HEK293 (cell line): ENCODE results near the gene PC.

Source experiments
- CTCF ChIA-PET: fragments of 350-600 bp; formaldehyde crosslinking; extraction: SDS; loops from one replicate; lab custom pipeline; 2021; ENCODE audit warnings: antibody characterized with exemption; lab: Yijun Ruan, JAX
- POLR2A ChIA-PET: fragments of 300-600 bp; formaldehyde crosslinking; extraction: SDS; loops from one replicate; lab custom pipeline; 2020; ENCODE audit warnings: antibody characterized with exemption, inconsistent platforms; lab: Yijun Ruan, JAX
- H3K27ac ChIP-seq: fragments of 200-500 bp; sonication (Bioruptor generic); 2 replicates; pipeline ENCODE4 v1.5.1; 2014; ENCODE audit warnings: low read depth, low read length, control low read depth, inconsistent platforms; ENCODE audit errors: extremely low read depth
- H3K36me3 ChIP-seq, 2 experiments: fragments of 200-500 bp in 1 of 2; sonication (Bioruptor generic) in 1 of 2; 1 replicate in 1 of 2; 2 replicates in 1 of 2; pipeline ENCODE4 v1.5.1; 2014 to 2017; ENCODE audit warnings: inconsistent platforms in 2 of 2, low read length in 2 of 2; ENCODE audit not compliant: control insufficient read depth in 2 of 2, insufficient read depth in 1 of 2
- H3K4me1 ChIP-seq: fragments of 200-500 bp; sonication (Bioruptor generic); 2 replicates; pipeline ENCODE4 v1.5.1; 2014; ENCODE audit warnings: mild to moderate bottlenecking, low read length, inconsistent platforms; ENCODE audit not compliant: control insufficient read depth, insufficient read depth
- H3K4me3 ChIP-seq: 2 replicates; pipeline ENCODE4 v1.5.1; 2011; ENCODE audit warnings: low read depth, mild to moderate bottlenecking, control low read depth, low read length, moderate library complexity
- H3K9me3 ChIP-seq: fragments of 200-500 bp; sonication (Bioruptor generic); 2 replicates; pipeline ENCODE4 v1.5.1; 2014; ENCODE audit warnings: low read depth, low read length, inconsistent platforms; ENCODE audit not compliant: control insufficient read depth, insufficient read depth
- ATF2 ChIP-seq: fragments of 450-650 bp; formaldehyde crosslinking; IDR thresholded peaks from 2 replicates; pipeline ENCODE4 v1.5.1; 2016; ENCODE audit warnings: missing biosample characterization, missing genetic modification characterization, low read depth
- FEZF1 ChIP-seq: fragments of 450-650 bp; formaldehyde crosslinking; IDR thresholded peaks from 2 replicates; pipeline ENCODE4 v1.5.1; 2016; ENCODE audit warnings: missing biosample characterization, missing genetic modification characterization
- KLF8 ChIP-seq: fragments of 450-650 bp; formaldehyde crosslinking; IDR thresholded peaks from 2 replicates; pipeline ENCODE4 v1.5.1; 2016; ENCODE audit warnings: missing biosample characterization, missing genetic modification characterization
- MYNN ChIP-seq: fragments of 450-650 bp; formaldehyde crosslinking; IDR thresholded peaks from 2 replicates; pipeline ENCODE4 v1.5.1; 2016; ENCODE audit warnings: missing biosample characterization, missing genetic modification characterization, borderline replicate concordance
- OSR2 ChIP-seq: fragments of 450-650 bp; formaldehyde crosslinking; IDR thresholded peaks from 2 replicates; pipeline ENCODE4 v1.5.1; 2016; ENCODE audit warnings: missing biosample characterization, missing genetic modification characterization
- PRDM1 ChIP-seq: fragments of 450-650 bp; formaldehyde crosslinking; IDR thresholded peaks from 2 replicates; pipeline ENCODE4; 2016; ENCODE audit warnings: missing biosample characterization, missing genetic modification characterization
- SETDB1 ChIP-seq: IDR thresholded peaks from one replicate; pipeline ENCODE4 v1.6.1; 2017; ENCODE audit warnings: mild to moderate bottlenecking, low read length, moderate library complexity, mixed read lengths; ENCODE audit not compliant: insufficient read length
- TRIM28 ChIP-seq: IDR thresholded peaks from 2 replicates; pipeline ENCODE4 v1.6.1; 2011; ENCODE audit warnings: low read length, control low read depth, borderline replicate concordance
- ZBTB17 ChIP-seq: fragments of 450-650 bp; formaldehyde crosslinking; IDR thresholded peaks from 2 replicates; pipeline ENCODE4 v1.5.1; 2016; ENCODE audit warnings: missing biosample characterization, missing genetic modification characterization
- ZEB2 ChIP-seq: fragments of 450-650 bp; formaldehyde crosslinking; IDR thresholded peaks from 2 replicates; pipeline ENCODE4 v1.5.1; 2016; ENCODE audit warnings: missing biosample characterization, missing genetic modification characterization
- ZIC2 ChIP-seq: fragments of 450-650 bp; formaldehyde crosslinking; IDR thresholded peaks from 2 replicates; pipeline ENCODE4 v1.5.1; 2016; ENCODE audit warnings: missing biosample characterization, missing genetic modification characterization
- ZNF132 ChIP-seq: fragments of 450-650 bp; formaldehyde crosslinking; IDR thresholded peaks from 2 replicates; pipeline ENCODE4 v1.5.1; 2017; ENCODE audit warnings: missing biosample characterization, missing genetic modification characterization, borderline replicate concordance
- ZNF157 ChIP-seq: fragments of 450-650 bp; formaldehyde crosslinking; IDR thresholded peaks from 2 replicates; pipeline ENCODE4 v1.5.1; 2016; ENCODE audit warnings: missing biosample characterization, missing genetic modification characterization
- ZNF24 ChIP-seq: fragments of 450-650 bp; formaldehyde crosslinking; IDR thresholded peaks from 2 replicates; pipeline ENCODE4 v1.5.1; 2016; ENCODE audit warnings: missing biosample characterization, missing genetic modification characterization
- ZNF362 ChIP-seq: fragments of 450-650 bp; formaldehyde crosslinking; IDR thresholded peaks from 2 replicates; pipeline ENCODE4 v1.5.1; 2016; ENCODE audit warnings: missing biosample characterization, missing genetic modification characterization
- ZNF433 ChIP-seq: fragments of 450-650 bp; formaldehyde crosslinking; IDR thresholded peaks from 2 replicates; pipeline ENCODE4 v1.5.1; 2016; ENCODE audit warnings: missing biosample characterization, missing genetic modification characterization, low read depth
- ZNF513 ChIP-seq: fragments of 450-650 bp; IDR thresholded peaks from 2 replicates; pipeline ENCODE4 v1.5.1; 2018; ENCODE audit warnings: missing biosample characterization, missing genetic modification characterization
- ZNF518A ChIP-seq: fragments of 450-650 bp; formaldehyde crosslinking; conservative IDR thresholded peaks from 2 replicates; pipeline ENCODE4 v1.5.1; 2016; ENCODE audit warnings: low read depth, missing biosample characterization, missing genetic modification characterization

Gene PC

GRCh38 chr11:66981976-66982578 is 23.9 kb upstream of the PC start (continued):
- TF ChIP-seq FEZF1 (tag by site-specific recombination), result no peak
- peak; percentile 26; the same call in 1 of the 2 replicates for TF ChIP-seq ZEB2 (tag by site-specific recombination)
- TF ChIP-seq ZBTB17 (tag by site-specific recombination), result peak; percentile 22; the same call in 1 of the 2 replicates
- no peak for TF ChIP-seq ZNF24 (tag by site-specific recombination)
- no peak for TF ChIP-seq PRDM1 (tag by site-specific recombination)
- peak; percentile 60 for TF ChIP-seq OSR2 (tag by site-specific recombination)
- peak; percentile 92 for TF ChIP-seq ZNF362 (tag by site-specific recombination)

GRCh38 chr11:66979336-66979980 is 21.3 kb upstream of the PC start:
- H3K4me3 ChIP-seq, result no peak overlapping the region
- POLR2A ChIA-PET, result interaction anchor here (0.7 kb wide), 1 partner anchor 288 kb away, joined by 10 read pairs; no protein-coding TSS in a partner anchor
- TF ChIP-seq ATF2 (tag by site-specific recombination) (no peak), ZNF513 (tag by site-specific recombination) (no peak), MYNN (tag by site-specific recombination) (no peak), ZIC2 (tag by site-specific recombination) (no peak), ZNF518A (tag by site-specific recombination) (no peak), KLF8 (tag by site-specific recombination) (no peak), ZNF157 (tag by site-specific recombination) (no peak), TRIM28 (peak; percentile 47; the same call in 1 of the 2 replicates), ZNF132 (tag by site-specific recombination) (no peak), SETDB1 (peak; percentile 53), ZNF433 (no peak)
- TF ChIP-seq, all 188 proteins: peak for 2

More at GRCh38 chr11:66979336-66979980, 21.3 kb upstream of the PC start:
- Histone ChIP-seq H3K36me3 (no peaks in the 10 kb centered on the region), H3K4me1 (no peaks in the 10 kb centered on the region), H3K27ac (no peak overlapping the region), H3K9me3 (no peaks in the 10 kb centered on the region)
- CTCF ChIA-PET, result interaction anchor here (0.6 to 1.1 kb wide), 2 partner anchors 7 to 230 kb away, joined by 3 to 5 read pairs; no protein-coding TSS in a partner anchor
